Upper lobe of right lung (tissue), 1 donor: ENCODE data around the gene PRDM15. TPM values are rescaled to one million over a fixed set of nuclear protein-coding genes. Genes with fewer than 3 reads are reported as not detected.

Experiments
- ATAC-seq: fragments of 200-7000 bp; cut with Tn5 transposase; one replicate; pipeline ENCODE4 v1.9.1; 2020; ENCODE audit warnings: mild to moderate bottlenecking, moderate library complexity
- DNase-seq: peaks from one replicate; pipeline ENCODE4 v3.0.0-alpha.2; 2020
- H3K27ac ChIP-seq: fragments of 200-600 bp; one replicate; pipeline ENCODE4 v1.8.0; 2022
- H3K27me3 ChIP-seq: fragments of 200-600 bp; one replicate; pipeline ENCODE4 v1.8.0; 2022; ENCODE audit warnings: mild to moderate bottlenecking
- H3K36me3 ChIP-seq: fragments of 200-600 bp; one replicate; pipeline ENCODE4 v1.8.0; 2022
- H3K4me1 ChIP-seq: fragments of 200-600 bp; one replicate; pipeline ENCODE4 v1.8.0; 2022
- H3K4me3 ChIP-seq: fragments of 200-600 bp; one replicate; pipeline ENCODE4 v1.8.0; 2022; ENCODE audit warnings: mild to moderate bottlenecking
- H3K9me3 ChIP-seq: fragments of 200-600 bp; one replicate; pipeline ENCODE4 v1.8.0; 2022
- CTCF ChIP-seq: fragments of 200-600 bp; IDR thresholded peaks from one replicate; pipeline ENCODE4 v1.8.0; 2022; ENCODE audit warnings: antibody characterized with exemption
- intact Hi-C: fragments of 100-400 bp; cut with DNase I; formaldehyde crosslinking; loops from one replicate; pipeline ENCODE4 v1.11.0; 2022
- total RNA-seq: library from RNA; stranded (reverse); fragmentation: NEBNext Ultra II Directional; extraction: Animal tissue kit (Norgen Biotek cat#: 25700); gene quantifications from one replicate; pipeline ENCODE4 v1.2.1, GENCODE V29; 2021
- donor health status: DM: no; HTN: yes; CAD: no; lungs with severe emphysema.

PRDM15 gene
- total RNA-seq, 1 donor from 2014 or later: 7.4 TPM

GRCh38 chr21:41755934-41756773 lies 123.0 kb downstream of the PRDM15 start:
- DNase-seq (no peak), ATAC-seq (no peak)
- no peaks in the 10 kb centered on the region for H3K9me3 ChIP-seq
- H3K27me3 ChIP-seq: no peaks in the 10 kb centered on the region
- intact Hi-C loops: no loop called here
- peaks cover 13% of the 10 kb centered on the region for H3K4me1 ChIP-seq
- peaks cover 7% of the 10 kb centered on the region for H3K36me3 ChIP-seq
- no peak for TF ChIP-seq CTCF
- no peak overlapping the region for H3K4me3 ChIP-seq
- H3K27ac ChIP-seq: no peak overlapping the region

GRCh38 chr21:41755258-41755933 lies 123.7 kb downstream of the PRDM15 start:
- intact Hi-C loops: no loop called here
- DNase-seq (no peak), ATAC-seq (no peak)
- Histone ChIP-seq H3K36me3 (peaks cover 7% of the 10 kb centered on the region), H3K27ac (no peak overlapping the region), H3K4me3 (no peak overlapping the region), H3K4me1 (peaks cover 12% of the 10 kb centered on the region), H3K9me3 (no peaks in the 10 kb centered on the region), H3K27me3 (no peaks in the 10 kb centered on the region)
- no peak for TF ChIP-seq CTCF

GRCh38 chr21:41754479-41754891 lies 124.7 kb downstream of the PRDM15 start:
- intact Hi-C loops: no loop called here
- ATAC-seq: no peak

GRCh38 chr21:41753006-41753898 lies 125.9 kb downstream of the PRDM15 start:
- Histone ChIP-seq H3K4me3 (no peak overlapping the region), H3K27me3 (no peaks in the 10 kb centered on the region), H3K4me1 (peaks cover 12% of the 10 kb centered on the region), H3K36me3 (peaks cover 7% of the 10 kb centered on the region), H3K27ac (no peak overlapping the region), H3K9me3 (no peaks in the 10 kb centered on the region)
- no peak for ATAC-seq
- intact Hi-C loops: no loop called here
- no peak for TF ChIP-seq CTCF
- DNase-seq: no peak

More at GRCh38 chr21:41754479-41754891, 124.7 kb downstream of the PRDM15 start:
- Histone ChIP-seq H3K9me3 (no peaks in the 10 kb centered on the region), H3K4me1 (peaks cover 12% of the 10 kb centered on the region), H3K27ac (no peak overlapping the region), H3K36me3 (peaks cover 7% of the 10 kb centered on the region), H3K27me3 (no peaks in the 10 kb centered on the region), H3K4me3 (no peak overlapping the region)
- no peak for TF ChIP-seq CTCF
- DNase-seq: no peak

GRCh38 chr21:41752231-41752681 lies 126.9 kb downstream of the PRDM15 start:
- TF ChIP-seq CTCF: no peak
- Histone ChIP-seq H3K4me3 (no peak overlapping the region), H3K9me3 (no peaks in the 10 kb centered on the region), H3K4me1 (peaks cover 12% of the 10 kb centered on the region), H3K36me3 (peaks cover 7% of the 10 kb centered on the region), H3K27ac (no peak overlapping the region), H3K27me3 (no peaks in the 10 kb centered on the region)
- peak; percentile 11 for ATAC-seq
- no peak for DNase-seq
- intact Hi-C loops: no loop called here
